Activated CD4-positive, alpha-beta memory T cell treated with anti-CD3 and anti-CD28 coated beads, Interleukin-2, amount 10 ng/mL, durations not matched to agents 7 days and 5 days (primary cell): ENCODE data around the gene RIN3. TPM values are rescaled to one million over a fixed set of nuclear protein-coding genes. Genes with fewer than 3 reads are reported as not detected.

Experiments
- CTCF ChIA-PET: fragments of 350-600 bp; sonication (Branson Sonifier 250); formaldehyde crosslinking; loops from one replicate; lab custom pipeline; 2021; ENCODE audit warnings: antibody characterized with exemption, inconsistent platforms; lab: Charles Lee
- POLR2A ChIA-PET: fragments of 350-600 bp; sonication (Branson Sonifier 250); formaldehyde crosslinking; loops from one replicate; lab custom pipeline; 2021; ENCODE audit warnings: antibody characterized with exemption; lab: Charles Lee
- DNase-seq: peaks from one replicate; pipeline ENCODE4 v3.0.0-alpha.2; 2020
- H3K27ac Mint-ChIP-seq: one replicate; pipeline ENCODE4 v1.8.0; 2021; ENCODE audit warnings: mild to moderate bottlenecking, mixed read lengths
- H3K27me3 Mint-ChIP-seq: one replicate; pipeline ENCODE4 v1.8.0; 2021; ENCODE audit warnings: mixed read lengths
- H3K36me3 Mint-ChIP-seq: one replicate; pipeline ENCODE4 v1.8.0; 2021; ENCODE audit warnings: low read depth, mixed read lengths
- H3K4me1 Mint-ChIP-seq: one replicate; pipeline ENCODE4 v1.8.0; 2021; ENCODE audit warnings: mixed read lengths
- H3K4me3 Mint-ChIP-seq: one replicate; pipeline ENCODE4 v1.8.0; 2021; ENCODE audit warnings: mild to moderate bottlenecking, mixed read lengths
- H3K9me3 Mint-ChIP-seq: one replicate; pipeline ENCODE4 v1.8.0; 2021; ENCODE audit warnings: mixed read lengths
- total RNA-seq, 2 experiments: library from RNA; stranded (reverse); gene quantifications; one replicate each; pipeline ENCODE4 v1.2.3, GENCODE V29; 2021

The RIN3 gene
- total RNA-seq, 2 experiments from 2014 or later, result 29.3 to 31.5 TPM

DNA sequence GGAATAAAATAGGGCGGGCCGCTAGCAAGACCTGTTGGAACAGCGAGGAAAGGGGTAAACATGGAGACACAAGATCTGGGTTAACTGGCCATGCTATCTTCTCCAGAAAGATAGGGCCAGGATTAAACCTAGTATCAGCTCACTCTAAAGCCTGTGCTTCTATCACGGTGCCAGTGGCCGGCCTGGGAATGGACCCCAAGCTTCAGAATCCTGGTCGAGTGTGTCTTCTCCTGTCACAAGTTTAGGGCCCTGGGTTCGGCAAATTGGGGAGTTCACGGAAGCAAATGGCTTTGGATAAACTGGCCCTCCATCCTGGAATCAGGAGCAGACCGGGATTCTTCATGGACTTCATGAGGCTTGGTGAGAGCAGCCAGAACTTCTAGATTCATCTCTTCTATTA, 152.7 kb downstream of the RIN3 start:
- ChIA-PET CTCF (no interaction called here), POLR2A (no interaction called here)
- no peaks in the 10 kb centered on the region for H3K27me3 Mint-ChIP-seq
- no peaks in the 10 kb centered on the region for H3K9me3 Mint-ChIP-seq
- DNase-seq, result no peak
- H3K4me1 Mint-ChIP-seq, result peaks cover 32% of the 10 kb centered on the region
- H3K27ac Mint-ChIP-seq, result no peak overlapping the region
- H3K4me3 Mint-ChIP-seq, result no peak overlapping the region
- H3K36me3 Mint-ChIP-seq, result peaks cover 74% of the 10 kb centered on the region

GRCh38 chr14:92668276-92668973, 154.8 kb downstream of the RIN3 start:
- CTCF ChIA-PET, result interaction anchor here (1.2 kb wide), 1 partner anchor 54 kb away, joined by 3 read pairs; no protein-coding TSS in a partner anchor
- Mint-ChIP-seq H3K27ac (no peak overlapping the region), H3K36me3 (peaks cover 66% of the 10 kb centered on the region), H3K4me1 (peaks cover 31% of the 10 kb centered on the region), H3K27me3 (no peaks in the 10 kb centered on the region), H3K9me3 (no peaks in the 10 kb centered on the region), H3K4me3 (no peak overlapping the region)
- POLR2A ChIA-PET, result no interaction called here
- DNase-seq, result no peak

- ChIA-PET CTCF (interaction anchor here (0.7 to 1.4 kb wide), 6 partner anchors 15 to 120 kb away, joined by 3 to 7 read pairs (median 3); no protein-coding TSS in a partner anchor), POLR2A (interaction anchor here (0.8 to 1.8 kb wide), 3 partner anchors 16 to 19 kb away, joined by 3 to 9 read pairs (median 3); no protein-coding TSS in a partner anchor)
- Mint-ChIP-seq H3K27ac (peak overlapping the region; percentile 40), H3K4me1 (peaks cover 35% of the 10 kb centered on the region), H3K9me3 (no peaks in the 10 kb centered on the region), H3K27me3 (no peaks in the 10 kb centered on the region), H3K36me3 (peaks cover 61% of the 10 kb centered on the region), H3K4me3 (no peak overlapping the region)
- DNase-seq, result no peak
Measured at GRCh38 chr14:92670160-92670559, 156.6 kb downstream of the RIN3 start.

- H3K4me1 Mint-ChIP-seq, result peaks cover 37% of the 10 kb centered on the region
- no peak for DNase-seq
- H3K36me3 Mint-ChIP-seq, result peaks cover 59% of the 10 kb centered on the region
- no peak overlapping the region for H3K4me3 Mint-ChIP-seq
- H3K9me3 Mint-ChIP-seq, result no peaks in the 10 kb centered on the region
- H3K27me3 Mint-ChIP-seq, result no peaks in the 10 kb centered on the region
- CTCF ChIA-PET, result interaction anchor here (0.7 to 1.4 kb wide), 6 partner anchors 14 to 121 kb away, joined by 3 to 7 read pairs (median 3); no protein-coding TSS in a partner anchor
- no peak overlapping the region for H3K27ac Mint-ChIP-seq
- POLR2A ChIA-PET, result interaction anchor here (0.8 to 1.8 kb wide), 3 partner anchors 16 to 20 kb away, joined by 3 to 9 read pairs (median 3); no protein-coding TSS in a partner anchor
Measured at GRCh38 chr14:92670643-92671366, 157.2 kb downstream of the RIN3 start.

GRCh38 chr14:92673601-92674150, 160.1 kb downstream of the RIN3 start:
- Mint-ChIP-seq H3K9me3 (no peaks in the 10 kb centered on the region), H3K27ac (no peak overlapping the region), H3K4me3 (no peak overlapping the region), H3K4me1 (peaks cover 48% of the 10 kb centered on the region), H3K27me3 (no peaks in the 10 kb centered on the region), H3K36me3 (peaks cover 58% of the 10 kb centered on the region)
- POLR2A ChIA-PET, result no interaction called here
- no peak for DNase-seq
- CTCF ChIA-PET, result interaction anchor here (0.7 to 1.5 kb wide), 3 partner anchors 8 to 21 kb away, joined by 3 to 5 read pairs (median 3); no protein-coding TSS in a partner anchor

- Mint-ChIP-seq H3K36me3 (peaks cover 58% of the 10 kb centered on the region), H3K27ac (no peak overlapping the region), H3K4me1 (peaks cover 32% of the 10 kb centered on the region), H3K4me3 (no peak overlapping the region), H3K9me3 (no peaks in the 10 kb centered on the region), H3K27me3 (no peaks in the 10 kb centered on the region)
- POLR2A ChIA-PET, result no interaction called here
- CTCF ChIA-PET, result interaction anchor here (1.5 to 2.4 kb wide), 2 partner anchors 11 kb away, joined by 5 to 9 read pairs; no protein-coding TSS in a partner anchor
- no peak for DNase-seq
Measured at GRCh38 chr14:92675421-92675820, 161.8 kb downstream of the RIN3 start.

DNA sequence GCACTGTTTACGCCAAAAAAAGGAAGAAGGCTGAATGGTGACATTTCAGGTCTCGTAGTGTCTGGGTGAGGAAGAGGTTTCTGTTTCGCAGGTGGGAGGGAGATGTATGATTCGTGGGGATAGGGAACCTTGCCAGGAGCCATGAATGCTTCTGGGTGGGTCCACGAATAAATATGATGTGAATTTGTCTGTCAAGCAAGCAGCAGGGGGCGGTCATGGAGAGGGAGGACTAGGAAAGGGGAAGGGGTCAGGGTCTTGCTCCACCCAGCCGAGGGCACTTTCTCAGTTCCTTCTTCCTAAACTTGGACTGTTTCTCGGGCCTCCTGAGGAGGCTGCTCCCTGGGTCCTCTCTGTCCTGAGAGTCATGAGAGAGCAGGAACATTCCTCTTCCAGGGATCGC, 162.4 kb downstream of the RIN3 start:
- POLR2A ChIA-PET, result no interaction called here
- H3K4me3 Mint-ChIP-seq, result no peak overlapping the region

GRCh38 chr14:92676403-92677086, 163.0 kb downstream of the RIN3 start:
- Mint-ChIP-seq H3K4me3 (no peak overlapping the region), H3K4me1 (peaks cover 35% of the 10 kb centered on the region), H3K27ac (peak overlapping the region; percentile 53), H3K36me3 (peaks cover 61% of the 10 kb centered on the region), H3K9me3 (no peaks in the 10 kb centered on the region), H3K27me3 (no peaks in the 10 kb centered on the region)
- POLR2A ChIA-PET, result interaction anchor here (1.4 kb wide), 1 partner anchor 63 kb away, joined by 3 read pairs; no protein-coding TSS in a partner anchor
- DNase-seq, result no peak
- CTCF ChIA-PET, result interaction anchor here (0.8 to 2.4 kb wide), 2 partner anchors 10 to 63 kb away, joined by 3 to 9 read pairs; no protein-coding TSS in a partner anchor

More for the DNA sequence above, 162.4 kb downstream of the RIN3 start:
- no peak overlapping the region for H3K27ac Mint-ChIP-seq
- H3K36me3 Mint-ChIP-seq, result peaks cover 57% of the 10 kb centered on the region
- peaks cover 29% of the 10 kb centered on the region for H3K4me1 Mint-ChIP-seq
- no peaks in the 10 kb centered on the region for H3K27me3 Mint-ChIP-seq
- CTCF ChIA-PET, result interaction anchor here (0.8 to 2.4 kb wide), 2 partner anchors 10 to 62 kb away, joined by 3 to 9 read pairs; no protein-coding TSS in a partner anchor
- DNase-seq, result no peak
- H3K9me3 Mint-ChIP-seq, result no peaks in the 10 kb centered on the region

DNA sequence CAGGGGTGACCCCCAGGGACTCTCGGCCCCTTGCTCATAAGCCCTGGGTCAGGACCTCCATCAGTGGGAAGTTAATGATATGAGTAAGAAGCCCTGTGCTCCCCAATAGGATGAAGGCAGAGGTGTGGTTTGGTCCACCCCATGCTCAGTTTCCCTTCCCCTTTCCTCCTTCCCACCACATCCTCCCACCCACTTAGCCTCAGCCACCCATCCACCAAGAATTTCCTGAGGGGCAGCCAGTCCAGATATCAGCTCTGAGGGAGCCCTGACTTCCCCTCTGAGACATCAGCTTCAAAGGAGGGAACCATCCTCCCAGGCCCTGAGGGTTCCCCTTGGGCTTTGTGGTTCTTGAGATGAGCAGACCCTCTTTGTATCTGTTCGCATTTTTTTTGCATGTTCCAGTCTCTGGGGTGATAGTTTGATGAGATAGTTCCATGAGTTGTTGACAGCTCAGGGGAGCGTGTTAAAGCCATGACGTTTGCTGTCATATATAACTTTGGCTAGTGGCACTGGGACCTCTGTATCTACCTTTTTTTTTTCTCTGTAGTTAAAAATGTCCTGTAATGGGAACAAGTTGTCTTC, 163.6 kb downstream of the RIN3 start:
- peak overlapping the region; percentile 53 for H3K27ac Mint-ChIP-seq
- peak; percentile 33 for DNase-seq
- H3K36me3 Mint-ChIP-seq, result peaks cover 61% of the 10 kb centered on the region
- H3K27me3 Mint-ChIP-seq, result no peaks in the 10 kb centered on the region
- CTCF ChIA-PET, result interaction anchor here (0.8 to 2.4 kb wide), 2 partner anchors 9 to 64 kb away, joined by 3 to 9 read pairs; no protein-coding TSS in a partner anchor
- POLR2A ChIA-PET, result interaction anchor here (1.4 kb wide), 1 partner anchor 64 kb away, joined by 3 read pairs; no protein-coding TSS in a partner anchor
- H3K4me1 Mint-ChIP-seq, result peaks cover 37% of the 10 kb centered on the region
- H3K4me3 Mint-ChIP-seq, result no peak overlapping the region
- H3K9me3 Mint-ChIP-seq, result no peaks in the 10 kb centered on the region

GRCh38 chr14:92677955-92678354, 164.4 kb downstream of the RIN3 start:
- DNase-seq, result no peak
- Mint-ChIP-seq H3K36me3 (peaks cover 58% of the 10 kb centered on the region), H3K9me3 (no peaks in the 10 kb centered on the region), H3K4me3 (no peak overlapping the region), H3K27ac (no peak overlapping the region), H3K27me3 (no peaks in the 10 kb centered on the region), H3K4me1 (peaks cover 38% of the 10 kb centered on the region)
- ChIA-PET CTCF (interaction anchor here (2.4 kb wide), 1 partner anchor 8 kb away, joined by 9 read pairs; no protein-coding TSS in a partner anchor), POLR2A (no interaction called here)

- ChIA-PET CTCF (no interaction called here), POLR2A (no interaction called here)
- no peak overlapping the region for H3K4me3 Mint-ChIP-seq
- no peaks in the 10 kb centered on the region for H3K27me3 Mint-ChIP-seq
- H3K36me3 Mint-ChIP-seq, result peaks cover 56% of the 10 kb centered on the region
- no peak overlapping the region for H3K27ac Mint-ChIP-seq
- no peaks in the 10 kb centered on the region for H3K9me3 Mint-ChIP-seq
- DNase-seq, result no peak
- peaks cover 38% of the 10 kb centered on the region for H3K4me1 Mint-ChIP-seq
Measured at GRCh38 chr14:92678766-92679165, 165.2 kb downstream of the RIN3 start.

GRCh38 chr14:92679246-92679645, 165.7 kb downstream of the RIN3 start:
- Mint-ChIP-seq H3K9me3 (no peaks in the 10 kb centered on the region), H3K4me1 (peaks cover 38% of the 10 kb centered on the region), H3K27ac (no peak overlapping the region), H3K27me3 (no peaks in the 10 kb centered on the region), H3K4me3 (no peak overlapping the region), H3K36me3 (peaks cover 53% of the 10 kb centered on the region)
- ChIA-PET POLR2A (no interaction called here), CTCF (interaction anchor here (1.6 kb wide), 1 partner anchor 66 kb away, joined by 6 read pairs; no protein-coding TSS in a partner anchor)
- DNase-seq, result no peak
